HepG2 (cell line): ENCODE measurements around the gene ABHD15. TPM values are rescaled to one million over a fixed set of nuclear protein-coding genes. Genes with fewer than 3 reads are reported as not detected.
A peak's percentile ranks its signal among the peaks of the same experiment; 100 is the strongest.

ENCODE experiments used
- ADNP ChIP-seq: sonication (generic); formaldehyde crosslinking; IDR thresholded peaks from 2 replicates; pipeline ENCODE4 v1.4.0; 2020; ENCODE audit warnings: missing genetic modification reagents
- HNRNPK ChIP-seq: fragments of 200-400 bp; formaldehyde crosslinking; IDR thresholded peaks from 2 replicates; pipeline ENCODE4 v1.6.1; 2018; ENCODE audit warnings: low read length, low read depth, moderate library complexity, mild to moderate bottlenecking; ENCODE audit not compliant: poor library complexity, severe bottlenecking
- KLF6 ChIP-seq: IDR thresholded peaks from 2 replicates; pipeline ENCODE4 v1.8.0; 2016; ENCODE audit warnings: missing biosample characterization, missing genetic modification reagents
- MBNL3 ChIP-seq: fragments of 250-450 bp; sonication (Bioruptor Pico); conservative IDR thresholded peaks from 2 replicates; pipeline ENCODE4 v1.8.0; 2022; ENCODE audit warnings: mild to moderate bottlenecking, inconsistent platforms
- NKX3-1 ChIP-seq: sonication (generic); formaldehyde crosslinking; IDR thresholded peaks from 2 replicates; pipeline ENCODE4 v1.5.0; 2020; ENCODE audit warnings: missing genetic modification reagents
- POLR2G ChIP-seq: fragments of 200-400 bp; formaldehyde crosslinking; IDR thresholded peaks from 2 replicates; pipeline ENCODE4 v1.6.1; 2018; ENCODE audit warnings: mild to moderate bottlenecking, low read depth, low read length, moderate library complexity
- PRPF4 ChIP-seq: fragments of 200-400 bp; formaldehyde crosslinking; IDR thresholded peaks from 2 replicates; pipeline ENCODE4 v1.6.1; 2016; ENCODE audit warnings: low read length, low read depth; ENCODE audit not compliant: poor library complexity, severe bottlenecking
- PTBP1 ChIP-seq: fragments of 200-400 bp; formaldehyde crosslinking; IDR thresholded peaks from 2 replicates; pipeline ENCODE4 v1.6.1; 2018; ENCODE audit warnings: low read length, low read depth; ENCODE audit not compliant: poor library complexity, severe bottlenecking
- RAD51 ChIP-seq: fragments of 450-650 bp; IDR thresholded peaks from 2 replicates; pipeline ENCODE4 v1.6.1; 2016; ENCODE audit warnings: borderline replicate concordance
- SKI ChIP-seq: fragments of 450-650 bp; IDR thresholded peaks from one replicate; pipeline ENCODE4 v1.6.1; 2018; ENCODE audit warnings: mild to moderate bottlenecking; ENCODE audit not compliant: partially characterized antibody
- SMC3 ChIP-seq: IDR thresholded peaks from 2 replicates; pipeline ENCODE4 v1.6.1; 2011; ENCODE audit warnings: low read length, improper control_type of control experiment
- SP1 ChIP-seq, 2 experiments: fragments of 450-650 bp in 1 of 2; sonication (generic) in 1 of 2; formaldehyde crosslinking in 1 of 2; IDR thresholded peaks; 2 replicates each; pipeline versions ENCODE4 v1.4.0 to v1.6.1; 2016 to 2020; ENCODE audit warnings: missing genetic modification reagents in 1 of 2
- TRIM24 ChIP-seq: sonication (generic); formaldehyde crosslinking; IDR thresholded peaks from 2 replicates; pipeline ENCODE4 v1.8.0; 2022; ENCODE audit warnings: mild to moderate bottlenecking, missing genetic modification reagents
- ZMYM3 ChIP-seq: sonication (generic); formaldehyde crosslinking; IDR thresholded peaks from 2 replicates; pipeline ENCODE4 v1.5.1; 2020; ENCODE audit warnings: mild to moderate bottlenecking, missing genetic modification reagents
- ZNF30 ChIP-seq: sonication (generic); formaldehyde crosslinking; IDR thresholded peaks from 2 replicates; pipeline ENCODE4 v1.5.0; 2020; ENCODE audit warnings: mild to moderate bottlenecking, missing genetic modification reagents
- ZNF317 ChIP-seq: sonication (generic); formaldehyde crosslinking; IDR thresholded peaks from 2 replicates; pipeline ENCODE4 v1.5.0; 2020; ENCODE audit warnings: mild to moderate bottlenecking, missing genetic modification reagents
- ZNF432 ChIP-seq: sonication (generic); formaldehyde crosslinking; IDR thresholded peaks from 2 replicates; pipeline ENCODE4 v1.5.0; 2020; ENCODE audit warnings: missing genetic modification reagents, mild to moderate bottlenecking, borderline replicate concordance
- ZNF460 ChIP-seq: sonication (generic); formaldehyde crosslinking; IDR thresholded peaks from 2 replicates; pipeline ENCODE4 v1.5.1; 2020; ENCODE audit warnings: missing genetic modification reagents, mild to moderate bottlenecking, borderline replicate concordance
- ZNF720 ChIP-seq: sonication (generic); formaldehyde crosslinking; IDR thresholded peaks from 2 replicates; pipeline ENCODE4 v1.4.0; 2020; ENCODE audit warnings: missing genetic modification reagents
- polyA plus RNA-seq, 8 experiments: library from polyadenylated mRNA; depleted of rRNA in 3 of 8; stranded (reverse) in 7 of 8; unstranded in 1 of 8; fragments of >200 nt; fragmentation: Illumina TruSeq in 4 of 8; extraction: Trizol in 4 of 8; gene quantifications; 2 replicates each; pipeline versions ENCODE4 v1.2.1 to v1.2.3, GENCODE V29; 2011 to 2016; ENCODE audit warnings: low read depth in 4 of 8, missing spikeins in 1 of 8, mixed read lengths in 1 of 8; ENCODE audit not compliant: insufficient read depth in 1 of 8
- total RNA-seq, 5 experiments: library from RNA; depleted of rRNA; stranded (reverse); fragments of >200 nt; fragmentation: Illumina TruSeq; extraction: Trizol; gene quantifications; 2 replicates each; pipeline ENCODE4 v1.2.3, GENCODE V29; 2016; ENCODE audit warnings: low read depth in 1 of 5
- TF ChIP-seq, protein P1 (sequence below): sonication (generic); formaldehyde crosslinking; IDR thresholded peaks from 2 replicates; pipeline ENCODE4 v1.4.0; 2020; ENCODE audit warnings: missing genetic modification reagents
- TF ChIP-seq, protein P2 (sequence below): sonication (generic); formaldehyde crosslinking; IDR thresholded peaks from 2 replicates; pipeline ENCODE4 v1.4.0; 2020; ENCODE audit warnings: missing genetic modification reagents, borderline replicate concordance
- TF ChIP-seq, protein P3 (sequence below): sonication (generic); formaldehyde crosslinking; IDR thresholded peaks from 2 replicates; pipeline ENCODE4 v1.4.0; 2020; ENCODE audit warnings: missing genetic modification reagents

ABHD15 gene
- total and polyA plus RNA-seq, 2 of the 13 experiments (the other 11 are each of a cell fraction or from before 2014, with no cell fraction given): 2.4 to 7.7 TPM

DNA sequence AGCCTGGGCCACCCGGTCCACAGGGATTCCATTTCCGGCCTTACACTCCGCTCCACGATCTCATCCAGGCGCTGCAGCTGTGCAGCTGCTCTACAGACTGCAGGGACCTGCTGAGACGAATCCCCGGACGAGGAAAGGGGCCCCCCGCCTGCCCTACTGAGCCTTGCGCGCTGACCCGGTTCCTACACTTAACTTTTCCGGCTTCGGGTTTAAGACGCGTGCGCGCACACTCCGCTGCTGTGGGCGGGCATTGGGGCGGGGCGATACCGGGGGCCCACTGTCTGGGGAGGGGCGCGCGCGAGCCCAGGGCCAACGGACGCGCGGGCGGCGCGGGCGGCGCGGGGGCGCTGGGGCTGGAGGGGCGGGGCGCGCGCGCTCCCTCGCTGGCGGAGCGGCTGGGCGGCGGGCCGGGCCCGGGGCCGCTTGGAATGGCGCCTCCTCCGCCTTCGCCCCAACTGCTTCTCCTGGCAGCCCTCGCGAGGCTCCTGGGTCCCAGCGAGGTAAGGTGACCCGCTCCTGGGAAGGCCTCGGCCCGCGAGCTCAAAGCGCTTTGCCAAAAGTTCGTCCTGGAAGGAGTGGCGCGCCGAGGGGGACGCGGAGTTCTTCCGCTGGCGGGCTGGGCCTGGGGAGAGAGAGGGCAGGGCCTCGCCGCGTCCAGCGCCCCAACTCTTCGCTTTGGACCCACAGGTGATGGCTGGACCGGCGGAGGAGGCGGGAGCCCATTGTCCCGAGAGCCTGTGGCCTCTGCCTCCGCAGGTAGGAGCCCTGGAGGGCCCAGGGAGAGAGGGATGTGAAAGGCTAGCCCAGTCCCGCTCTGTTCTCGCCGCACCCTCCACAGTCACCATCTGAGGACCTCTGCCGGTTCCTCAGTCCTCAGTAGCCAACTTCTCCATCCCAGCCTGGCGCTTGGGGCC, 1.8 kb upstream of the ABHD15 start, which contains the start of gene TP53I13 (continued):
- TF ChIP-seq, protein P1, sequence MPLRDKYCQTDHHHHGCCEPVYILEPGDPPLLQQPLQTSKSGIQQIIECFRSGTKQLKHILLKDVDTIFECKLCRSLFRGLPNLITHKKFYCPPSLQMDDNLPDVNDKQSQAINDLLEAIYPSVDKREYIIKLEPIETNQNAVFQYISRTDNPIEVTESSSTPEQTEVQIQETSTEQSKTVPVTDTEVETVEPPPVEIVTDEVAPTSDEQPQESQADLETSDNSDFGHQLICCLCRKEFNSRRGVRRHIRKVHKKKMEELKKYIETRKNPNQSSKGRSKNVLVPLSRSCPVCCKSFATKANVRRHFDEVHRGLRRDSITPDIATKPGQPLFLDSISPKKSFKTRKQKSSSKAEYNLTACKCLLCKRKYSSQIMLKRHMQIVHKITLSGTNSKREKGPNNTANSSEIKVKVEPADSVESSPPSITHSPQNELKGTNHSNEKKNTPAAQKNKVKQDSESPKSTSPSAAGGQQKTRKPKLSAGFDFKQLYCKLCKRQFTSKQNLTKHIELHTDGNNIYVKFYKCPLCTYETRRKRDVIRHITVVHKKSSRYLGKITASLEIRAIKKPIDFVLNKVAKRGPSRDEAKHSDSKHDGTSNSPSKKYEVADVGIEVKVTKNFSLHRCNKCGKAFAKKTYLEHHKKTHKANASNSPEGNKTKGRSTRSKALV (CRISPR knock-in tag): peak; percentile 80; the same call in 1 of the 2 replicates
- TF ChIP-seq ZNF317 (CRISPR knock-in tag): no peak
- TF ChIP-seq, protein P2, sequence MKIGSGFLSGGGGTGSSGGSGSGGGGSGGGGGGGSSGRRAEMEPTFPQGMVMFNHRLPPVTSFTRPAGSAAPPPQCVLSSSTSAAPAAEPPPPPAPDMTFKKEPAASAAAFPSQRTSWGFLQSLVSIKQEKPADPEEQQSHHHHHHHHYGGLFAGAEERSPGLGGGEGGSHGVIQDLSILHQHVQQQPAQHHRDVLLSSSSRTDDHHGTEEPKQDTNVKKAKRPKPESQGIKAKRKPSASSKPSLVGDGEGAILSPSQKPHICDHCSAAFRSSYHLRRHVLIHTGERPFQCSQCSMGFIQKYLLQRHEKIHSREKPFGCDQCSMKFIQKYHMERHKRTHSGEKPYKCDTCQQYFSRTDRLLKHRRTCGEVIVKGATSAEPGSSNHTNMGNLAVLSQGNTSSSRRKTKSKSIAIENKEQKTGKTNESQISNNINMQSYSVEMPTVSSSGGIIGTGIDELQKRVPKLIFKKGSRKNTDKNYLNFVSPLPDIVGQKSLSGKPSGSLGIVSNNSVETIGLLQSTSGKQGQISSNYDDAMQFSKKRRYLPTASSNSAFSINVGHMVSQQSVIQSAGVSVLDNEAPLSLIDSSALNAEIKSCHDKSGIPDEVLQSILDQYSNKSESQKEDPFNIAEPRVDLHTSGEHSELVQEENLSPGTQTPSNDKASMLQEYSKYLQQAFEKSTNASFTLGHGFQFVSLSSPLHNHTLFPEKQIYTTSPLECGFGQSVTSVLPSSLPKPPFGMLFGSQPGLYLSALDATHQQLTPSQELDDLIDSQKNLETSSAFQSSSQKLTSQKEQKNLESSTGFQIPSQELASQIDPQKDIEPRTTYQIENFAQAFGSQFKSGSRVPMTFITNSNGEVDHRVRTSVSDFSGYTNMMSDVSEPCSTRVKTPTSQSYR: no peak
- TF ChIP-seq ZNF720 (CRISPR knock-in tag): no peak
- no peak for TF ChIP-seq HNRNPK
- no peak for TF ChIP-seq ADNP (CRISPR knock-in tag)
- no peak for TF ChIP-seq SP1 (IDR thresholded peaks at IDR 0.05)
- TF ChIP-seq SP1 (CRISPR knock-in tag; IDR thresholded peaks at IDR 0.05): peak; percentile 58
- TF ChIP-seq ZNF30 (CRISPR knock-in tag): no peak
- peak; percentile 76 for TF ChIP-seq POLR2G
- no peak for TF ChIP-seq ZNF460 (CRISPR knock-in tag)
- no peak for TF ChIP-seq SMC3
- TF ChIP-seq RAD51: no peak
- TF ChIP-seq KLF6 (CRISPR knock-in tag): no peak
- TF ChIP-seq NKX3-1 (CRISPR knock-in tag): 0 out of 2 replicates have a peak, but pooled peaks have one; percentile 59
- TF ChIP-seq ZMYM3 (CRISPR knock-in tag): no peak
- TF ChIP-seq, protein P3, sequence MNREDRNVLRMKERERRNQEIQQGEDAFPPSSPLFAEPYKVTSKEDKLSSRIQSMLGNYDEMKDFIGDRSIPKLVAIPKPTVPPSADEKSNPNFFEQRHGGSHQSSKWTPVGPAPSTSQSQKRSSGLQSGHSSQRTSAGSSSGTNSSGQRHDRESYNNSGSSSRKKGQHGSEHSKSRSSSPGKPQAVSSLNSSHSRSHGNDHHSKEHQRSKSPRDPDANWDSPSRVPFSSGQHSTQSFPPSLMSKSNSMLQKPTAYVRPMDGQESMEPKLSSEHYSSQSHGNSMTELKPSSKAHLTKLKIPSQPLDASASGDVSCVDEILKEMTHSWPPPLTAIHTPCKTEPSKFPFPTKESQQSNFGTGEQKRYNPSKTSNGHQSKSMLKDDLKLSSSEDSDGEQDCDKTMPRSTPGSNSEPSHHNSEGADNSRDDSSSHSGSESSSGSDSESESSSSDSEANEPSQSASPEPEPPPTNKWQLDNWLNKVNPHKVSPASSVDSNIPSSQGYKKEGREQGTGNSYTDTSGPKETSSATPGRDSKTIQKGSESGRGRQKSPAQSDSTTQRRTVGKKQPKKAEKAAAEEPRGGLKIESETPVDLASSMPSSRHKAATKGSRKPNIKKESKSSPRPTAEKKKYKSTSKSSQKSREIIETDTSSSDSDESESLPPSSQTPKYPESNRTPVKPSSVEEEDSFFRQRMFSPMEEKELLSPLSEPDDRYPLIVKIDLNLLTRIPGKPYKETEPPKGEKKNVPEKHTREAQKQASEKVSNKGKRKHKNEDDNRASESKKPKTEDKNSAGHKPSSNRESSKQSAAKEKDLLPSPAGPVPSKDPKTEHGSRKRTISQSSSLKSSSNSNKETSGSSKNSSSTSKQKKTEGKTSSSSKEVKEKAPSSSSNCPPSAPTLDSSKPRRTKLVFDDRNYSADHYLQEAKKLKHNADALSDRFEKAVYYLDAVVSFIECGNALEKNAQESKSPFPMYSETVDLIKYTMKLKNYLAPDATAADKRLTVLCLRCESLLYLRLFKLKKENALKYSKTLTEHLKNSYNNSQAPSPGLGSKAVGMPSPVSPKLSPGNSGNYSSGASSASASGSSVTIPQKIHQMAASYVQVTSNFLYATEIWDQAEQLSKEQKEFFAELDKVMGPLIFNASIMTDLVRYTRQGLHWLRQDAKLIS (CRISPR knock-in tag): no peak
- no peak for TF ChIP-seq PRPF4
- TF ChIP-seq TRIM24 (CRISPR knock-in tag): no peak
- TF ChIP-seq PTBP1: no peak
- TF ChIP-seq ZNF432 (CRISPR knock-in tag): no peak
- peak; percentile 28 for TF ChIP-seq SKI
- no peak for TF ChIP-seq MBNL3 (CRISPR knock-in tag)
